22Rv1 (cell line): Measurements from ENCODE around the gene CCDC142.

Experiments
- CTCF ChIP-seq: fragments of 450-650 bp; IDR thresholded peaks from 2 replicates; pipeline ENCODE4 v1.5.1; 2017; ENCODE audit warnings: mild to moderate bottlenecking
- ZFX ChIP-seq: fragments of 450-650 bp; IDR thresholded peaks from 2 replicates; pipeline ENCODE4 v1.6.1; 2017; ENCODE audit warnings: antibody characterized with exemption, borderline replicate concordance

GRCh38 chr2:74424995-74425406, 57.8 kb downstream of the CCDC142 start:
- TF ChIP-seq ZFX: no peak
- TF ChIP-seq CTCF: no peak
